Right lobe of liver (tissue), 4 donors: ENCODE data around the gene CCDC174.
"Not testable (repeated sequence)": the region's sequence is repeated elsewhere in the genome, so short reads cannot be mapped to it uniquely, and the experiment has no call there.

Source experiments
- POLR2A ChIP-seq: fragments of 450-650 bp; IDR thresholded peaks from one replicate; pipeline ENCODE4 v1.6.1; 2017; ENCODE audit warnings: antibody characterized with exemption, mild to moderate bottlenecking
- TF ChIP-seq, protein P1 (sequence below), 4 donors: fragments of 200-600 bp in 3 of 4; fragments of 450-650 bp in 1 of 4; IDR thresholded peaks; one replicate each; pipeline versions ENCODE4 v1.5.1 to v1.8.0; 2016 to 2022; ENCODE audit warnings: antibody characterized with exemption in 4 of 4, mild to moderate bottlenecking in 2 of 4
- donor health status: DM: no; HTN: no; CAD: no.
- donor health status: DM: no; HTN: no; CAD: no.
- donor health status: DM: no; HTN: yes; CAD: no.

DNA sequence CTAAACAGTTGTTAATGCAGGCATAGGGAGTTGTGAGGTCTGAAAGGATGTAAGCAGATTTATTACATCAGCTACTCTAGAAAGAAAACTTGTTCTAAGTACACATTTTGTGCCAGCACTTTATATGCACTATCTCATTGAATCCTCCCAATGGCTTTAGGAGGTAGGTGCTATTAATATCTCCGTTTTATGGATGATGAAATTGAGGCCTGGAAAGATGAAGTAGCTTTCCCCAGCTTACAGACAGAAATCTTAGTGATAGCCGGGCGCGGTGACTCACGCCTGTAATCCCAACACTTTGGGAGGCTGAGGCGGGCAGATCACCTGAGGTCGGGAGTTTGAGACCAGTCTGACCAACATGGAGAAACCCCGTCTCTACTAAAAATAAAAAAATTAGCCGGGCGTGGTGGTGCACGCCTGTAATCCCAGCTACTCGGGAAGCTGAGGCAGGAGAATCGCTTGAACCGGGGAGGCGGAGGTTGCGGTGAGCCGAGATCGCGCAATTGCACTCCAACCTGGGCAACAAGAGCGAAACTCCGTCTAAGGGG is 872 bp downstream of the CCDC174 start:
- TF ChIP-seq, protein P1, sequence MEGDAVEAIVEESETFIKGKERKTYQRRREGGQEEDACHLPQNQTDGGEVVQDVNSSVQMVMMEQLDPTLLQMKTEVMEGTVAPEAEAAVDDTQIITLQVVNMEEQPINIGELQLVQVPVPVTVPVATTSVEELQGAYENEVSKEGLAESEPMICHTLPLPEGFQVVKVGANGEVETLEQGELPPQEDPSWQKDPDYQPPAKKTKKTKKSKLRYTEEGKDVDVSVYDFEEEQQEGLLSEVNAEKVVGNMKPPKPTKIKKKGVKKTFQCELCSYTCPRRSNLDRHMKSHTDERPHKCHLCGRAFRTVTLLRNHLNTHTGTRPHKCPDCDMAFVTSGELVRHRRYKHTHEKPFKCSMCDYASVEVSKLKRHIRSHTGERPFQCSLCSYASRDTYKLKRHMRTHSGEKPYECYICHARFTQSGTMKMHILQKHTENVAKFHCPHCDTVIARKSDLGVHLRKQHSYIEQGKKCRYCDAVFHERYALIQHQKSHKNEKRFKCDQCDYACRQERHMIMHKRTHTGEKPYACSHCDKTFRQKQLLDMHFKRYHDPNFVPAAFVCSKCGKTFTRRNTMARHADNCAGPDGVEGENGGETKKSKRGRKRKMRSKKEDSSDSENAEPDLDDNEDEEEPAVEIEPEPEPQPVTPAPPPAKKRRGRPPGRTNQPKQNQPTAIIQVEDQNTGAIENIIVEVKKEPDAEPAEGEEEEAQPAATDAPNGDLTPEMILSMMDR (IDR thresholded peaks at IDR 0.05) = not testable (repeated sequence)
- not testable (repeated sequence) for TF ChIP-seq POLR2A
